NCI-H1417 (cell line): ENCODE results near the gene XRCC2.

ENCODE experiments used
- DNase-seq, 3 experiments: peaks; one replicate each; lab custom pipeline; 2025; lab: John Stamatoyannopoulos, UW

XRCC2 gene

DNA sequence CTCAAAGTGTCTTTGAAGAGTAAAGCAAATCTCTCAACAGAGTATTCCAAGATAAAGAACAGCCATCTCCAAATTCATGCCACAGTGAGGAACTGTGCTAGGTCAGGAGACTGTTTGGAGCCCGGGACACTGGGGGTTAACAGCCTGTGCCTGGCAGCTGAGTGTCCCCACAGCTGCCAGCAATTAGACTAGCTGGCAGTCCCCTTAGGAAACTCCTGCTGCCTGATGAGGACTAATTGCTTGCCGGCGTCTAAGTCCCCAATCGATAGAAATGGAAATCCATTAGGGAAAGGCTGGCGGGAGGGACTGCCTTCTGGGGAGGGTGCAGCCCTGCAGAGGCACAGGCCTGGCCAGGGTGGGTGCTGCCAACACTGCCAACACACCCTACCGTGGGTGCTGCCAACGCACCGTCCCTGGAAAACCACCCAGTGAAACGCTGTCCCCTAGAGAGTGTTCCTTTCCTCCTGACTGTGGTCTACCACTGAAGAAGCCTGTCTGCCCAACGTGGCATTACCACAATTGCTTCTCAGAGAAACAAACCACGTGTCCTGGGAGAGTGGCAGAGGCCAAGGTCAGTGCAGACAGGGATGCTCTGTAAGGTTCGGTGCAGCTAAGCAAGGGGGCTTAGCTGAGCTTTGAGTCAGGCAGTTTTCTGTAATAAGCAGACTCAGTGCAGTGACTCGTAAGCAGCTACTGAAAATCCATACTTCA lies 60.8 kb downstream of the XRCC2 start:
- peak; percentile 55 to 98 (median 92) for DNase-seq

DNA sequence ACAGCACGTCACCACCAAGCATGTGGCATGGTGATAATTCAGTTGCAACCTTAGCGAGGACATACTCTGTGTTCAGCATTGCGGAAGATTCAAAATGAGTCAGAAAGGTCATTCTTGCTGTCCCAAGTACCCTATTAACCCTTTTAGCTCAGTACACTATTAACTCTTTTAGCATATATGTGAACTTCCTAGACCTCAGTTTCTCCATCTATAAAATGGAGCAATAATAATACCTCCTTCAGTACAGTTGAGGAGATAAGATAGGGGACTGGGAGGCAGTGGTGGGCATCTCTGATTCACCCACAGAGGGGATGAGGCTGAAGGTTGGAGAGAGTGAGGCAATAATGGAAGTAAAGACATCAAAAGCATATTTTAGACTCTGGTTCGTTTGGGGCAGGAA lies 67.3 kb downstream of the XRCC2 start:
- no peak for DNase-seq

GRCh38 chr7:152608208-152608607 lies 67.7 kb downstream of the XRCC2 start:
- no peak for DNase-seq

GRCh38 chr7:152607007-152607406 lies 68.9 kb downstream of the XRCC2 start:
- DNase-seq: no peak

GRCh38 chr7:152602962-152603361 lies 73.0 kb downstream of the XRCC2 start:
- no peak for DNase-seq

GRCh38 chr7:152601305-152601798 lies 74.6 kb downstream of the XRCC2 start:
- DNase-seq: no peak

GRCh38 chr7:152600266-152600665 lies 75.7 kb downstream of the XRCC2 start:
- no peak for DNase-seq

DNA sequence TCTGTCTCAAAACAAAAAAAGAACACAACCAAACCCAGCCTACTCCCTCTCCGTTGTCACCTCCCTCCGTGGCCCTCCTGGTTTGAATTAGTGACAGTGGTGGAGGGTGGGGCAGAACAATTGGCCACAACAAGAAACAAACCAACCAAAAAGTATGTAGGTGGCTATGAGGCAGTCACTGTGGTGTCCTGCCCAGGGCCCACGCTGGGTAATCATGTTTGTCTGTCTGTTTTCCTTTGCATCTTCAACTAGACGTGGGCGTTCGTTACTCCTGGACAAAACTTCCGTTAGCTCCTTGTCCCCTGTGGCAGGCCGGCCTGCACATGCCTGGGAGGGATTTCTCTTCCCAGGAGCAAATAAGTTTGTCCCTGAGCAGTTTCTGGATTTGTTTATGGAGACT lies 78.4 kb downstream of the XRCC2 start:
- DNase-seq: no peak

DNA sequence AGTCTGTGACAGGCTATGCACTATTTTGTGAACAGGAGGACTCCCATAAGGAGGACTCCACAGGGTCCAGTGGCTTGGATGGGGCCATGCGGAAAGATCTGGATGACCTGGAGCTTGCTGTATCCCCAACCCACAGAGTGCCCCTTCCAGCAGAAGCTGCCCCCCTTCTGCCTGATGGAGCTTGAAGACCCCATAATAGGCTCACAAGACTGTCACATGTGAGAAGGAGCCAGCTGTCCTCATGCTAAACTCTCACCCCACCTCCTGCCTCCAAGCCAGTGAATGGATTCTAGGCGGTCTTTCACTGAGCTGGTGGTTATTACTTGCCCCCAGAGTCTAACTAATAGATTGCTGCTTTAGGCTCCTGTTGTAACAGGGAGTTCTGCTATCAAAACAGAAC lies 79.1 kb downstream of the XRCC2 start:
- DNase-seq: no peak
